ENCODE results near the gene GABRB3.

- TF ChIP-seq POLR2A (IDR thresholded peaks at IDR 0.05; ENCODE audit: control extremely low read depth in 1 of 2, low read depth in 2 of 2, low read length in 2 of 2) = no peak
- TF ChIP-seq EGR1 (IDR thresholded peaks at IDR 0.05; ENCODE audit: borderline replicate concordance, low read depth, low read length) = no peak
Measured at GRCh38 chr15:26656080-26656479, 116.8 kb downstream of the GABRB3 start.

Data from H1 (cell line).